ENCODE results near the gene ADCY4. TPM values are rescaled to one million over a fixed set of nuclear protein-coding genes. Genes with fewer than 3 reads are reported as not detected.
A peak's percentile ranks its signal among the peaks of the same experiment; 100 is the strongest.

Gene ADCY4
- total and polyA plus RNA-seq, 2 of the 8 experiments (the other 6 are each of a cell fraction or from before 2014, with no cell fraction given) = 0.27 to 0.35 TPM

- H3K4ac ChIP-seq (replicated peaks; ENCODE audit: insufficient read length, low read depth, low read length) = no peak within 1 kb of the TSS
- DNase-seq (ENCODE audit: low read depth in 1 of 2, low spot score in 2 of 2) (peak in 1 of 2 experiments; percentile 77), FAIRE-seq (peak; percentile 50)
- no peak within 1 kb of the TSS for H3K27ac ChIP-seq (ENCODE audit: low read depth, low read length)
- no peaks in the 10 kb centered on the region for H3K79me2 ChIP-seq (ENCODE audit: control insufficient read depth in 1 of 2, insufficient read depth in 2 of 2, low read length in 2 of 2)
- peak within 1 kb of the TSS; percentile 43 to 72 (median 57) for H3K4me3 ChIP-seq (ENCODE audit: extremely low read depth in 1 of 4, insufficient read depth in 2 of 4, low read depth in 3 of 4, low read length in 4 of 4)
- no peak within 1 kb of the TSS for H2BK120ac ChIP-seq (replicated peaks; ENCODE audit: low read depth, low read length)
- H3K56ac ChIP-seq (replicated peaks; ENCODE audit: insufficient read length, low read depth, low read length) = no peak within 1 kb of the TSS
- peaks cover 14% of the 10 kb centered on the region; the same call in 1 of the 2 replicates for H3K23me2 ChIP-seq (ENCODE audit: low read depth, low read length)
- H4K91ac ChIP-seq (replicated peaks; ENCODE audit: insufficient read length, low read length) = no peak within 1 kb of the TSS
- H3K4me2 ChIP-seq (ENCODE audit: insufficient read depth in 1 of 2, low read depth in 2 of 2, low read length in 2 of 2) = peak within 1 kb of the TSS; percentile 58 to 100
- H3K4me1 ChIP-seq (replicated peaks in 1 of 4; ENCODE audit: control insufficient read depth in 3 of 4, insufficient read depth in 4 of 4, low read length in 3 of 4) = peaks cover 0 to 11% (median 3%) of the 10 kb centered on the region in 4 experiments; a peak in 5 of 7 replicates
- H2BK5ac ChIP-seq (ENCODE audit: low read depth, low read length) = no peak within 1 kb of the TSS
- 5% methylated on average over 44 of the region's 51 CpGs; no CpG with 5 or more reads in 1 of the 2 experiments for WGBS, 2 experiments (ENCODE audit: extremely low coverage in 1 of 2, insufficient coverage in 1 of 2, insufficient read length in 1 of 2, insufficient replicate concordance in 2 of 2, low coverage in 1 of 2, low lambda C conversion rate in 2 of 2, missing lambda C conversion rate in 1 of 2)
- peak within 1 kb of the TSS; percentile 70 for H2AFZ ChIP-seq (ENCODE audit: low read length)
- no peaks in the 10 kb centered on the region for H3K79me1 ChIP-seq (ENCODE audit: low read depth, low read length)
- no peak within 1 kb of the TSS for H2BK12ac ChIP-seq (ENCODE audit: low read depth, low read length)
- H3K18ac ChIP-seq (ENCODE audit: extremely low read depth, low read length) = no peak within 1 kb of the TSS
- no peak within 1 kb of the TSS for H2AK5ac ChIP-seq (ENCODE audit: low read depth, low read length)
- no peaks in the 10 kb centered on the region for H3K36me3 ChIP-seq (ENCODE audit: control insufficient read depth in 2 of 4, insufficient read depth in 4 of 4, low read length in 3 of 4)
- H3K9me3 ChIP-seq (ENCODE audit: insufficient read depth in 2 of 2, low read depth in 1 of 2, low read length in 1 of 2) = no peaks in the 10 kb centered on the region
- H4K8ac ChIP-seq (ENCODE audit: extremely low read depth, insufficient read depth, low read length) = no peak within 1 kb of the TSS; the same call in 1 of the 2 replicates
- H4K5ac ChIP-seq (ENCODE audit: insufficient read length, low read depth, low read length) = no peak within 1 kb of the TSS
- H2BK15ac ChIP-seq (ENCODE audit: low read length) = no peak within 1 kb of the TSS
- ChIA-PET POLR2A (ENCODE audit: partially characterized antibody) (interaction anchor here (0.6 to 1.7 kb wide), 7 partner anchors 12 to 133 kb away, joined by 3 to 5 read pairs (median 3); partner anchors contain the start of gene RABGGTA), CTCF (ENCODE audit: partially characterized antibody) (interaction anchor here (0.7 to 27.8 kb wide), 15 partner anchors 8 to 305 kb away, joined by 3 to 664 read pairs (median 4); partner anchors contain the start of genes CBLN3, KHNYN, LTB4R2 and NFATC4)
- no peak within 1 kb of the TSS for H3K23ac ChIP-seq (ENCODE audit: insufficient read length)
- H3K27me3 ChIP-seq (replicated peaks in 1 of 4; ENCODE audit: control insufficient read depth in 3 of 4, extremely low read depth in 1 of 4, insufficient read depth in 3 of 4, low read length in 3 of 4) = peaks cover 53 to 74% (median 72%) of the 10 kb centered on the region in 4 experiments
- no peak within 1 kb of the TSS for H3K14ac ChIP-seq (ENCODE audit: insufficient read length)
- H3K9ac ChIP-seq (replicated peaks in 1 of 4; ENCODE audit: extremely low read depth in 1 of 4, low read depth in 3 of 4, low read length in 3 of 4) = no peak within 1 kb of the TSS; a peak in 1 of 7 replicates
- H2BK20ac ChIP-seq (ENCODE audit: low read length) = no peak within 1 kb of the TSS
- peaks cover 0 to 2% of the 10 kb centered on the region in 2 experiments for H4K20me1 ChIP-seq (replicated peaks in 1 of 2; ENCODE audit: control insufficient read depth in 1 of 2, insufficient read depth in 2 of 2, low read length in 2 of 2)
- TF ChIP-seq POLR2A (IDR thresholded peaks at IDR 0.05; ENCODE audit: control extremely low read depth in 1 of 2, low read depth in 2 of 2, low read length in 2 of 2) = no peak
- no peak for TF ChIP-seq EP300 (IDR thresholded peaks at IDR 0.05; ENCODE audit: borderline replicate concordance in 1 of 2, low read depth in 2 of 2, low read length in 2 of 2)
- TF ChIP-seq EGR1 (IDR thresholded peaks at IDR 0.05; ENCODE audit: borderline replicate concordance, low read depth, low read length) = no peak
- TF ChIP-seq EZH2 (IDR thresholded peaks at IDR 0.05; ENCODE audit: low read depth, low read length, severe bottlenecking) = peak; percentile 83
- TF ChIP-seq SIN3A (conservative IDR thresholded peaks at IDR 0.05 in 1 of 2, IDR thresholded peaks at IDR 0.05 in 1 of 2; ENCODE audit: low read depth in 1 of 2, low read length in 2 of 2) = peak in 1 of 2 experiments; percentile 41; a peak in 1 of 4 replicates
- TF ChIP-seq RFX5 (IDR thresholded peaks at IDR 0.05; ENCODE audit: borderline replicate concordance, low read depth, low read length) = no peak
- TF ChIP-seq ATF2 (IDR thresholded peaks at IDR 0.05; ENCODE audit: low read length) = no peak
- TF ChIP-seq NANOG (IDR thresholded peaks at IDR 0.05; ENCODE audit: insufficient read depth, low read depth, low read length, poor library complexity, severe bottlenecking) = no peak
These were observed 4.6 kb upstream of the ADCY4 start, which contains the start of gene RIPK3 for GRCh38 chr14:24339284-24340151. Gene RIPK3 (minus strand): TSS chr14:24339991. CDS start chr14:24339826, 165 bp downstream.
